Activated T-cell treated with anti-CD3 and anti-CD28 coated beads, Interleukin-2, amount 50 U/mL, for 1 hour (primary cell): ENCODE data around the gene NR4A3.
"Not testable (repeated sequence)": the region's sequence is repeated elsewhere in the genome, so short reads cannot be mapped to it uniquely, and the experiment has no call there.

ENCODE experiments used
- DNase-seq: peaks from one replicate; pipeline ENCODE4 v3.0.0-alpha.2; 2020

Gene NR4A3

GRCh38 chr9:99821396-99822108 lies at the start of gene NR4A3:
TSS of gene NR4A3 (plus strand) at chr9:99821885. CDS start at chr9:99828043, 6,158 bp downstream.
- peak; percentile 95 for DNase-seq

GRCh38 chr9:99773468-99774138 lies 48.1 kb upstream of the NR4A3 start:
- DNase-seq = no peak

GRCh38 chr9:99778308-99778707 lies 43.4 kb upstream of the NR4A3 start:
- no peak for DNase-seq

- DNase-seq = no peak
Observed at GRCh38 chr9:99778836-99779235, 42.8 kb upstream of the NR4A3 start.

GRCh38 chr9:99779277-99779676 lies 42.4 kb upstream of the NR4A3 start:
- DNase-seq = no peak

- not testable (repeated sequence) for DNase-seq
Observed at GRCh38 chr9:99782349-99782748, 39.3 kb upstream of the NR4A3 start.

- DNase-seq = no peak
Observed at GRCh38 chr9:99782962-99783718, 38.5 kb upstream of the NR4A3 start.

- DNase-seq = no peak
Observed at GRCh38 chr9:99783799-99784198, 37.9 kb upstream of the NR4A3 start.

GRCh38 chr9:99785010-99785590 lies 36.6 kb upstream of the NR4A3 start:
- no peak for DNase-seq

- DNase-seq = no peak
Observed at GRCh38 chr9:99787556-99787955, 34.1 kb upstream of the NR4A3 start.

GRCh38 chr9:99793528-99793927 lies 28.2 kb upstream of the NR4A3 start:
- DNase-seq = no peak

- DNase-seq = no peak
Observed at GRCh38 chr9:99796231-99796630, 25.5 kb upstream of the NR4A3 start.

GRCh38 chr9:99801775-99802174 lies 19.9 kb upstream of the NR4A3 start:
- DNase-seq = no peak

- no peak for DNase-seq
Observed at GRCh38 chr9:99803694-99804093, 18.0 kb upstream of the NR4A3 start.

GRCh38 chr9:99807276-99807852 lies 14.3 kb upstream of the NR4A3 start:
- DNase-seq = peak; percentile 67

GRCh38 chr9:99807956-99808355 lies 13.7 kb upstream of the NR4A3 start:
- DNase-seq = no peak

- no peak for DNase-seq
Observed at GRCh38 chr9:99808454-99808853, 13.2 kb upstream of the NR4A3 start.

- no peak for DNase-seq
Observed at GRCh38 chr9:99809586-99810319, 11.9 kb upstream of the NR4A3 start.

GRCh38 chr9:99811172-99811571 lies 10.5 kb upstream of the NR4A3 start:
- DNase-seq = no peak

GRCh38 chr9:99811598-99812383 lies 9.9 kb upstream of the NR4A3 start:
- no peak for DNase-seq

- DNase-seq = no peak
Observed at GRCh38 chr9:99813739-99814138, 7.9 kb upstream of the NR4A3 start.

GRCh38 chr9:99814359-99814758 lies 7.3 kb upstream of the NR4A3 start:
- DNase-seq = no peak
